ENCODE measurements around the gene GAGE10. TPM values are rescaled to one million over a fixed set of nuclear protein-coding genes. Genes with fewer than 3 reads are reported as not detected.
"Not testable (repeated sequence)": the region's sequence is repeated elsewhere in the genome, so short reads cannot be mapped to it uniquely, and the experiment has no call there.

GAGE10 gene
- total and polyA plus RNA-seq, 2 experiments from 2014 or later = not detected

DNA sequence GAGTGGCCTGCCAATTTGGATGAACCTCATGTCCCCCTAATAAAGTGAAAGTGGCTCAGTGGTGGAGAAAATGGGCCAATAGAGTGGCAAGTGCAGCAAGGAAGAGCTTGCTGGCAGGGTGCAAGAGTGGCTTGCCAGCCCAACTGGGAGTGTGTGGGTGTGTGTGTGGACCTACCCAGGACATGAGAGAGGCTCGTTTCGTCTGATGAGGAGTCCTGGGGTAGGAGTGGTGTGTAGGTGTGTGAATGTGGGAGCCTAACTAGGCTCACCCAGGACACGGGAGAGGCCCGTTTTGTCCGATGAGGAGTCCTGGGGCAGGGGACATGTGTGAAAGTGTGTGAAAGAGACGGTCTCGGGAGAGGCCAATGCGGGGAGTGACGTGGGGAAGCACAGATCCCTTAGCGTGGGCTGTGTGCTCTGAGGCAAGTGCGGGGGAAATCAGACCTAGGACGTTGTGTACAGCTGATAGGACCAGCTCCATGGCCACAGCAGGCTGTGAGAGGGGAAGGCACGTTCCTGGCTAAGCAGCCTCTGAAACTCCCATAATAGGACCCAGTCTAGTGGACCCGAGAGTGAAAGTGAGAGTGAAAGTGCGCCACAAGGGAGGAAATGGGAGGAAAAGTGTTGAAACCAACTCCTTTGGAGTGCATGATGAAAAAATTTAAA is 5.3 kb downstream of the GAGE10 start:
- Histone ChIP-seq H3K36me3 (no peaks in the 10 kb centered on the region), H3K4me1 (ENCODE audit: low read depth) (no peaks in the 10 kb centered on the region), H3K4me3 (no peak overlapping the region), H3K9me3 (ENCODE audit: low read depth) (no peaks in the 10 kb centered on the region), H3K27ac (no peak overlapping the region), H3K27me3 (no peaks in the 10 kb centered on the region)
- DNase-seq (ENCODE audit: low read depth in 1 of 2, low spot score in 1 of 2) = peak in 1 of 2 donors; percentile 55
- TF ChIP-seq, protein P1, sequence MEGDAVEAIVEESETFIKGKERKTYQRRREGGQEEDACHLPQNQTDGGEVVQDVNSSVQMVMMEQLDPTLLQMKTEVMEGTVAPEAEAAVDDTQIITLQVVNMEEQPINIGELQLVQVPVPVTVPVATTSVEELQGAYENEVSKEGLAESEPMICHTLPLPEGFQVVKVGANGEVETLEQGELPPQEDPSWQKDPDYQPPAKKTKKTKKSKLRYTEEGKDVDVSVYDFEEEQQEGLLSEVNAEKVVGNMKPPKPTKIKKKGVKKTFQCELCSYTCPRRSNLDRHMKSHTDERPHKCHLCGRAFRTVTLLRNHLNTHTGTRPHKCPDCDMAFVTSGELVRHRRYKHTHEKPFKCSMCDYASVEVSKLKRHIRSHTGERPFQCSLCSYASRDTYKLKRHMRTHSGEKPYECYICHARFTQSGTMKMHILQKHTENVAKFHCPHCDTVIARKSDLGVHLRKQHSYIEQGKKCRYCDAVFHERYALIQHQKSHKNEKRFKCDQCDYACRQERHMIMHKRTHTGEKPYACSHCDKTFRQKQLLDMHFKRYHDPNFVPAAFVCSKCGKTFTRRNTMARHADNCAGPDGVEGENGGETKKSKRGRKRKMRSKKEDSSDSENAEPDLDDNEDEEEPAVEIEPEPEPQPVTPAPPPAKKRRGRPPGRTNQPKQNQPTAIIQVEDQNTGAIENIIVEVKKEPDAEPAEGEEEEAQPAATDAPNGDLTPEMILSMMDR (IDR thresholded peaks at IDR 0.05; ENCODE audit: low read depth, low read length) = no peak

DNA sequence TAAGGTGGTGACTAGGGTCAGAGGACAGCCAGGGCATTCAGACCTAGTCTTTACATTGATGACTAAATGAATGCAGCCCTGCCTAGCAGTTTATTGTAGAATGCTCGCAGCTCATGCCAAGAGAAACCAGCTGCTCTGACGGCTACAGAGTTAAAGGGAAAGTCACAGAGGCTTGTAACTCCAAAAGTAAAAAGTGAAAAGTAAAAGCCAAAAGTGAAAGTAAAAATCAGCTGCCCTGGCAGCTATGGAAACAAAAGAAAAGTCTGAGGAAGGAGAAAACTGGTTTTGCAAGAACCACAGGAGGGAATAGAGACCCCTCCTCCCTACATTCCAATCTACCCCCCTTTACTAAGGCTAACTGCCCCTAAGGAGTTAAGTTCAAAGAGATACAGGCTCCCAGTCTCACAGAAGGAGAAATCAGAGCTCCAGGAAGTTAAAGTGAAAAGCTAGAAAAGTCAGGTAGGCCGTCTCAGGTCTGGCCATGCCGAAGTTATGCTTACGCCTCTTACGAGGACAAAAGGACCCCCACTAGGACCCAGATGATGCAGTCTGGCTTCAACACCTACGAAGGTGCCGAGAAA is 6.0 kb downstream of the GAGE10 start:
- no peak overlapping the region for H3K4me3 ChIP-seq
- TF ChIP-seq, protein P1 (IDR thresholded peaks at IDR 0.05; ENCODE audit: low read depth, low read length) = no peak
- peak in 1 of 2 donors; percentile 44 for DNase-seq (ENCODE audit: low read depth in 1 of 2, low spot score in 1 of 2)

DNA sequence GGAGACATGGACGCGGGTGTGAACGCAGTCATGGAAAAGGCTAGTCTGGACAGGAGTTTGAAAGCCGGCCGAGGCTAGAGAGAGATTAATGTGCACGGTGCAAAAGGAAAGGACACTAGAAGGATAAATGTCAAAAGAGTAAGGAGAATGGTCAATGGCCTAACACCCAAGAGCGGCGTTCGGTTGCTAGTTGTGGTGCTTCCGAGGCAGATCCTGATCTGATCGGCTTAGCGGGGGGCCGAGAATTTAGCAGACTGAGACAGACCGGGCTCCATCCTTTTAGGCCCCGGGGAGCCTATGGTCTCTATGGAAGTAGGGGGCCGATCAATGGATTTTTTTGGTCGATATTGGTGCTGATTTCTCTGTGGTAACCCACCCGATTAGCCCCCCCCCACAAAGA is 6.9 kb downstream of the GAGE10 start:
- Histone ChIP-seq H3K36me3 (no peaks in the 10 kb centered on the region), H3K4me1 (ENCODE audit: low read depth) (no peaks in the 10 kb centered on the region), H3K27ac (no peak overlapping the region), H3K4me3 (no peak overlapping the region), H3K27me3 (no peaks in the 10 kb centered on the region), H3K9me3 (ENCODE audit: low read depth) (no peaks in the 10 kb centered on the region)
- TF ChIP-seq, protein P1 (IDR thresholded peaks at IDR 0.05; ENCODE audit: low read depth, low read length) = no peak
- DNase-seq (ENCODE audit: low read depth in 1 of 2, low spot score in 1 of 2) = no peak

More for the DNA sequence above, 6.0 kb downstream of the GAGE10 start:
- no peaks in the 10 kb centered on the region for H3K36me3 ChIP-seq
- no peaks in the 10 kb centered on the region for H3K9me3 ChIP-seq (ENCODE audit: low read depth)
- H3K27ac ChIP-seq = no peak overlapping the region
- H3K4me1 ChIP-seq (ENCODE audit: low read depth) = no peaks in the 10 kb centered on the region
- H3K27me3 ChIP-seq = no peaks in the 10 kb centered on the region

DNA sequence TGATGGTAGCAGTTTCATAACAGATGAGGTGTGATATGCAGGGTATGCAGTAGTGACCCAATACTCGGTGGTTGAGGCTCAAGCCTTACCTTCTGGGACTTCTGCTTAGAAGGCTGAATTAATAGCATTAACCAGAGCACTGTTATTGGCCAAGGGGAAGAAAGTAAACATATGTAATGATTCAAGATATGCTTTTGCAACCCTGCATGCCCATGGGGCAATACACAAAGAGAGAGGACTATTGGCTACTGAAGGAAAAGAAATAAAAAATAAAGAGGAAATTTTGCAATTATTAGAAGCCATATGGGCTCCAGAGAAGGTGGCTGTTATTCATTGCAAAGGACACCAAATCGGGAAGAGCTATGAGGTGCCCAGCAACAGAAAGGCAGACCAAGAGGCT is 8.7 kb downstream of the GAGE10 start:
- TF ChIP-seq, protein P1 (IDR thresholded peaks at IDR 0.05; ENCODE audit: low read depth, low read length) = no peak
- no peaks in the 10 kb centered on the region for H3K27me3 ChIP-seq
- H3K4me1 ChIP-seq (ENCODE audit: low read depth) = no peaks in the 10 kb centered on the region
- H3K36me3 ChIP-seq = no peaks in the 10 kb centered on the region
- H3K9me3 ChIP-seq (ENCODE audit: low read depth) = no peaks in the 10 kb centered on the region
- H3K27ac ChIP-seq = no peak overlapping the region
- DNase-seq (ENCODE audit: low read depth in 1 of 2, low spot score in 1 of 2) = no peak
- H3K4me3 ChIP-seq = no peak overlapping the region

DNA sequence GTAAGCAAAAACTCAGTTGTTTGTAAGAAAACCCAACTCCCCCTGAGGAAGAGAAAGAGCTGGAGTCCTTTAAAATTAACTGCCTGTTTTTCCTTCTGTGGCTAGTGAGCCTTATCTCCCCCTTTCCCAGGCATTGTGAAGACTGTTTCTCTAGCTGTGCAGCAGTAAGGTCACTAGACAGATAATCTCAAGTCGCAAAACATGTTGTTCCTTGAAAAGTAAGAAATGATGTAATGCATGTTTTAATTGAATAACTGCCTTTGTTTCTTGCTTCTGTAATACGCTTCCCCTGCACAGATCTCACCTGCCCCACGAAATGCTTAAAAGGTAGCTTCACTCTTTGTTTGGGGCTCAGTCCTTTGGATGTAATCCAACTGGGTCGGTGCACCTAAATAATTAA is 12.6 kb downstream of the GAGE10 start:
- DNase-seq (ENCODE audit: low read depth in 1 of 2, low spot score in 1 of 2) = no peak
- Histone ChIP-seq H3K27ac (no peak overlapping the region), H3K36me3 (no peaks in the 10 kb centered on the region), H3K9me3 (ENCODE audit: low read depth) (no peaks in the 10 kb centered on the region), H3K27me3 (no peaks in the 10 kb centered on the region), H3K4me3 (no peak overlapping the region), H3K4me1 (ENCODE audit: low read depth) (no peaks in the 10 kb centered on the region)
- TF ChIP-seq, protein P1 (IDR thresholded peaks at IDR 0.05; ENCODE audit: low read depth, low read length) = no peak

DNA sequence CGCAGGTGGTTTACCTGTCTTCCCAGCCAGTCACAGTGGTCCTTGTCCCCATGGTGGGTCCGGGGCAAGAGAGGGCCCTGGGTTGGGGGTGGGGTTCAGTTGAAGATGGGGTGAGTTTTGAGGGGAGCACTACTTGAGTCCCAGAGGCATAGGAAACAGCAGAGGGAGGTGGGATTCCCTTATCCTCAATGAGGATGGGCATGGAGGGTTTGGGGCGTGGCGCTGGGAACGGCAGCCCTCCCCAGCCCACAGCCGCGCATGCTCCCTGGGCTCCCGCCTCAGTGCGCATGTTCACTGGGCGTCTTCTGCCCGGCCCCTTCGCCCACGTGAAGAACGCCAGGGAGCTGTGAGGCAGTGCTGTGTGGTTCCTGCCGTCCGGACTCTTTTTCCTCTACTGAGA is 18.3 kb downstream of the GAGE10 start, which contains the start of gene GAGE12J:
Gene GAGE12J (plus strand): TSS at position 301 of the 400 bp plus-strand sequence. CDS start 1,157 bp downstream, outside the sequence.
- not testable (repeated sequence) for H3K36me3 ChIP-seq; H3K4me3 ChIP-seq; H3K9me3 ChIP-seq (ENCODE audit: low read depth); DNase-seq (ENCODE audit: low read depth in 1 of 2, low spot score in 1 of 2); H3K27ac ChIP-seq; H3K27me3 ChIP-seq; H3K4me1 ChIP-seq (ENCODE audit: low read depth)

DNA sequence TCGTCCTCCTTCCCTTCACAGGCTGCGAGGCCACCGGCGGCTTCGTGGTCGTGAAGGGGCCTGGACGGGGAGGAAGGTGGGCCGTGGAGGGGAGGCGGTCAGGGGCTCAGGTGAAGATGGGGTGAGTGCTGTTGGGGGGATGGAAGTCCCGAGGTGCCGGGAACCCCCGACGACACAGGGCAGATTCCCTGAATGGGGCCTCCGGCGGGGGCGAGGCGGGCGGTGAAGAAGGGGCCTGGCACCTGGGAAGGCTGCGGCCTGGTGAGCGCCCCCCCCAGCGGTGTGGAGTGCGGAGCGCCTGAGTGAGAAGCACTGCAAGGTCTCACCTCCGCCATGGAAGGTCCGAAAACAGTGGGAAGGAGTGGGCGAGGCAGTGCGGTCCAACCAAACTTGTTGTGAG is 18.8 kb downstream of the GAGE10 start:
- not testable (repeated sequence) for H3K27ac ChIP-seq; DNase-seq (ENCODE audit: low read depth in 1 of 2, low spot score in 1 of 2); H3K9me3 ChIP-seq (ENCODE audit: low read depth); H3K27me3 ChIP-seq; H3K4me3 ChIP-seq; H3K4me1 ChIP-seq (ENCODE audit: low read depth); H3K36me3 ChIP-seq

DNA sequence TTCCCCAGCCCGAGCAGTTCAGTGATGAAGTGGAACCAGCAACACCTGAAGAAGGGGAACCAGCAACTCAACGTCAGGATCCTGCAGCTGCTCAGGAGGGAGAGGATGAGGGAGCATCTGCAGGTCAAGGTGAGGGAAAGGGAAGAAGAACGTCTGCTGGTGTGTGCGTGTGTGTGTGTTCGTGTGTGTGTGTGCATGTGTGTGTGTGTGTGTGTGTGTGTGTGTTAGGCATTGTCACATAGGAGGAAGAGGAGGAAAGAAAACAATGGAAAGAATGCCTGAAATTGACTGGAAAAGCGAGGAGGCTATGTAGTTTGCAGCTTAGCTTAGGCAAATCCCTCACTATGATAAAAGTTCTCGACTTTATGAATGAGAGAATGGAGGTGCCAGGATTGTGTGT is 20.3 kb downstream of the GAGE10 start:
- not testable (repeated sequence) for DNase-seq (ENCODE audit: low read depth in 1 of 2, low spot score in 1 of 2); H3K4me3 ChIP-seq; H3K27me3 ChIP-seq; H3K4me1 ChIP-seq (ENCODE audit: low read depth); H3K9me3 ChIP-seq (ENCODE audit: low read depth); H3K36me3 ChIP-seq; H3K27ac ChIP-seq

DNA sequence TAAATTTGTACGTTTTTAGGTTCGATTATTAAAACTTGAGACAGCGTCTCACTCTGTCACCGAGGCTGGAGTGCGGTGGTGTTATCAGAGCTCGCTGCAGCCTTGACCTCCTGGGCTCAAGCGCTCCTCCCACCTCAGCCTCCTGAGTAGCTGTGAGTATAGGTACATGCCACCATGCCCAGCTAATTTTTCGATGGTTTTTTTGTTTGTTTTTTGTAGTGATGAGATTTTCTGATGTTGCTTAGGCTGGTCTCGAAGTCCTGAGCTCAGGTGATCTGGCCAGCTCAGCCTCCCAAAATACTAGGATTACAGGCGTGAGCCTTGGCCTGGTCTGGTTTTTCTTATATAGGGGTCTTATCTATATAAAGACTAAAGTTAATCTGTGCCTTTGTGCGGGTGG is 27.0 kb downstream of the GAGE10 start:
- not testable (repeated sequence) for DNase-seq (ENCODE audit: low read depth in 1 of 2, low spot score in 1 of 2); H3K36me3 ChIP-seq; H3K9me3 ChIP-seq (ENCODE audit: low read depth); H3K4me1 ChIP-seq (ENCODE audit: low read depth); H3K27ac ChIP-seq; H3K4me3 ChIP-seq; H3K27me3 ChIP-seq
